Neural progenitor cell (in vitro differentiated cells): Measurements from ENCODE around the gene TTLL8.

ENCODE experiments used
- EZH2 ChIP-seq: fragments of 200-600 bp; sonication (generic); IDR thresholded peaks from 2 replicates; pipeline ENCODE4 v1.6.1; 2017; ENCODE audit warnings: antibody characterized with exemption, mild to moderate bottlenecking, moderate library complexity
- TF ChIP-seq, protein P1 (sequence below): fragments of 200-600 bp; sonication (generic); IDR thresholded peaks from 2 replicates; pipeline ENCODE4 v1.5.1; 2017; ENCODE audit warnings: antibody characterized with exemption, mild to moderate bottlenecking

GRCh38 chr22:50016988-50017700, 41.0 kb downstream of the TTLL8 start:
- TF ChIP-seq, protein P1, sequence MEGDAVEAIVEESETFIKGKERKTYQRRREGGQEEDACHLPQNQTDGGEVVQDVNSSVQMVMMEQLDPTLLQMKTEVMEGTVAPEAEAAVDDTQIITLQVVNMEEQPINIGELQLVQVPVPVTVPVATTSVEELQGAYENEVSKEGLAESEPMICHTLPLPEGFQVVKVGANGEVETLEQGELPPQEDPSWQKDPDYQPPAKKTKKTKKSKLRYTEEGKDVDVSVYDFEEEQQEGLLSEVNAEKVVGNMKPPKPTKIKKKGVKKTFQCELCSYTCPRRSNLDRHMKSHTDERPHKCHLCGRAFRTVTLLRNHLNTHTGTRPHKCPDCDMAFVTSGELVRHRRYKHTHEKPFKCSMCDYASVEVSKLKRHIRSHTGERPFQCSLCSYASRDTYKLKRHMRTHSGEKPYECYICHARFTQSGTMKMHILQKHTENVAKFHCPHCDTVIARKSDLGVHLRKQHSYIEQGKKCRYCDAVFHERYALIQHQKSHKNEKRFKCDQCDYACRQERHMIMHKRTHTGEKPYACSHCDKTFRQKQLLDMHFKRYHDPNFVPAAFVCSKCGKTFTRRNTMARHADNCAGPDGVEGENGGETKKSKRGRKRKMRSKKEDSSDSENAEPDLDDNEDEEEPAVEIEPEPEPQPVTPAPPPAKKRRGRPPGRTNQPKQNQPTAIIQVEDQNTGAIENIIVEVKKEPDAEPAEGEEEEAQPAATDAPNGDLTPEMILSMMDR, result no peak
- no peak for TF ChIP-seq EZH2
